Measurements from ENCODE around the gene TFCP2L1.
"Not testable (repeated sequence)": the region's sequence is repeated elsewhere in the genome, so short reads cannot be mapped to it uniquely, and the experiment has no call there.

The TFCP2L1 gene

DNA sequence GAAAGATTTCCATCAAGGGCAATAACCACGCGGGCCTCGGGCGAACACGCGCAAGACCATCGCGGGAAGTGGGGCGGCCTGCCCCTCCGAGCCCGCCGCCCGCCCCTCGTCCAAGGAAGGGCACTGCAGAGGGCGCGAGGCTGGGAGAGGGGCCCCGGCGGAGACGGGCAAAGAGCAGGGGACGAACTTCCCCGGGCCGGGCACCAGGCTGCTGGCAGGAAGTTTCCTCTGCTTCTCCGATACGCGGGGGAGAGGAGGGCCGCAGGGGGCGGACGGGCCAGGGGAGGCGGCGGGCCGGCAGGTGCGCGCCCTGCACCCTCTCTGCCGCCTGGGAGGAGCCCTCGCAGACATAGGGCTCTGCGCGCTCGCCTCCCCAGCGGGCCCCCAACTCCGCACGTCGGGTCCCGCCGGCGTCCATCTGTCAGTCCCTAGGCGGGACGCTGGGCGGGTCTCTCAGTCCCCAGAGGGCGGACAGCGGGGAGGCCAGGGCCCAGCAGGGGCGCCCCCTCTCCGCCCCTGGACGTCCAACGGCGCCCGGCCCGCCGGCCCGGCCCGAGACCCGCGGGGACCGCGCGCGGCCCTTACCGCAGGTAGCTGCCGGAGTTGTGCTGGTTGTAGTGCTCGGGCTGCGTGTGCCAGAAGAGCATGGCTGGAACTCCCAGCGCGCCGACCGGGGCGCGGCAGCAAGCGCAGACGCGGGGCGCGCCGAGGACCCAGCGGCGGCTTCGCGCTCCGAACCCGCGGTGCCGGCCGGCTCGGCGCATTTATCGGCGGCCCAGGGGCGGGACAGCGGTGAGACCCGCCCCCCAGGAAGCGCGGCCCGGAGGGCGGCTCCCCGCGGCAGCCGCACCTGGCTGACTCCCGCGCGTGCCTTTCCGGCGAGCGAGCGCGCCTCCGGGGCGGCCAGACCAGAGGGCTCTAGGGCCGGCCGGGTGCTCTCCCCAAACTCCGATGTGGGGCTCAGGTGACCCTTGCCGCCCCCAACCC, at the start of gene TFCP2L1:
Gene TFCP2L1, minus strand, starts transcription at position 740 of the 987 bp plus-strand sequence. Its CDS starts 93 bp downstream, at position 647.
- peak within 1 kb of the TSS; percentile 41; the same call in 1 of the 2 replicates for H3K4me3 ChIP-seq (ENCODE audit: low read length)
- no peak for TF ChIP-seq ZNF274 (IDR thresholded peaks at IDR 0.05; ENCODE audit: low read depth, low read length)

DNA sequence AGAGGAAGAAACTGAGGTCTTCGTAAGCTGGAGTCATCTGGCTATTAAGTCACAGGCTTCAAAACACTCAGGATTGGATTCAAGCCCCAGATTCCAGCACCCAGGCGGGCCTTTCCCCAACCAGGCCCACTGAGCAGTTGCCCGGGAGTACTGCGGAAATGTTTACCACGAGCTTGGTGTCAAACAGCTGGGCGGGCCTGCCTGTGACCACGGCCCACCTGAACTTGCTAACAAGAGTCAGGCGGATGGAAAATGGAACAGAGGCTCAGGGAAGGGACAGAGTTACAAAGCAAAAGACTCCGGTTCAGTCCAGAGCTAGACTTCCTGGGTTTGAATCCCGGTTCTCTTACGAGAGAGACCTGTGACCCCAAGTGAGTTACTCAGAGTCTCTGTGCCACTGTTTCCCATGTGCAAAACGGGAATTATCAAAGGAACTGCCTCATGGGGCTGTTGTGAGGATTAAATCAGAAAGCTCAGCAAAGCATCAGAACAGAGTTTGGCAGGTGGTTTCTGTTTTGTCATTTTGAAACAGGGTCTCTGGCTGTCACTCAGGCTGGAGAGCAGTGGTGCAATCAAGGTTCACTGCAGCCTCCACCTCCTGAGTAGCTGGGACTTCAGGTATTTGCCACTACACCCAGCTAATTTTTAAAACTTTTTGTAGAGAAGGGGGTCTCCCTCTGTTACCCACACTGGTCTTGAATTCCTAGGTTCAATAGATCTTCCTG, 49.0 kb upstream of the TFCP2L1 start:
- TF ChIP-seq ZNF274 (IDR thresholded peaks at IDR 0.05; ENCODE audit: low read depth, low read length), result no peak
- H3K4me3 ChIP-seq (ENCODE audit: low read length), result no peak overlapping the region

- no peak overlapping the region for H3K4me3 ChIP-seq (ENCODE audit: low read length)
- TF ChIP-seq ZNF274 (IDR thresholded peaks at IDR 0.05; ENCODE audit: low read depth, low read length), result no peak
Observed at GRCh38 chr2:121333231-121333630, 48.2 kb upstream of the TFCP2L1 start.

- H3K4me3 ChIP-seq (ENCODE audit: low read length), result not testable (repeated sequence)
Observed at GRCh38 chr2:121331324-121331723, 46.3 kb upstream of the TFCP2L1 start.

- TF ChIP-seq ZNF274 (IDR thresholded peaks at IDR 0.05; ENCODE audit: low read depth, low read length), result no peak
- no peak overlapping the region for H3K4me3 ChIP-seq (ENCODE audit: low read length)
Observed at GRCh38 chr2:121330921-121331320, 45.9 kb upstream of the TFCP2L1 start.

GRCh38 chr2:121329786-121330185, 44.8 kb upstream of the TFCP2L1 start:
- no peak overlapping the region for H3K4me3 ChIP-seq (ENCODE audit: low read length)
- no peak for TF ChIP-seq ZNF274 (IDR thresholded peaks at IDR 0.05; ENCODE audit: low read depth, low read length)

DNA sequence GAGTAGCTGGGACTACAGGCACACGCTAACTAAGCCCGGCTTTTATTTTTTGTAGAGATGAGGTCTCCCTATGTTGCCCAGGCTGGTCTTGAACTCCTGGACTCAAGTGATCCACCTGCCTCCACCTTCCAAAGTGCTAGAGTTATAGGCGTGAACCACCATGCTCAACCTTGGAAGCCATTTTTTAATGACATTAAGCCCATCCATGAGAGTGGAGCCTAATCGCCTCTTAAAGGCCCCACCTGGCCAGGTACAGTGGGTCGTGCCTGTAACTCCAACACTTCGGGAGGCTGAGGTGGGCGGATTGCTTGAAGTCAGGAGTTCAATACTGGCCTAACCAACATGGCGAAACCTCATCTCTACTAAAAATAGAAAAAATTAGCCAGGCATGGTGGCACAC, 41.6 kb upstream of the TFCP2L1 start:
- TF ChIP-seq ZNF274 (IDR thresholded peaks at IDR 0.05; ENCODE audit: low read depth, low read length), result no peak
- no peak overlapping the region for H3K4me3 ChIP-seq (ENCODE audit: low read length)

GRCh38 chr2:121324601-121325000, 39.6 kb upstream of the TFCP2L1 start:
- no peak for TF ChIP-seq ZNF274 (IDR thresholded peaks at IDR 0.05; ENCODE audit: low read depth, low read length)
- no peak overlapping the region for H3K4me3 ChIP-seq (ENCODE audit: low read length)

GRCh38 chr2:121321476-121321875, 36.5 kb upstream of the TFCP2L1 start:
- no peak overlapping the region for H3K4me3 ChIP-seq (ENCODE audit: low read length)
- no peak for TF ChIP-seq ZNF274 (IDR thresholded peaks at IDR 0.05; ENCODE audit: low read depth, low read length)

- no peak for TF ChIP-seq ZNF274 (IDR thresholded peaks at IDR 0.05; ENCODE audit: low read depth, low read length)
- no peak overlapping the region for H3K4me3 ChIP-seq (ENCODE audit: low read length)
Observed at GRCh38 chr2:121319941-121320340, 34.9 kb upstream of the TFCP2L1 start.

DNA sequence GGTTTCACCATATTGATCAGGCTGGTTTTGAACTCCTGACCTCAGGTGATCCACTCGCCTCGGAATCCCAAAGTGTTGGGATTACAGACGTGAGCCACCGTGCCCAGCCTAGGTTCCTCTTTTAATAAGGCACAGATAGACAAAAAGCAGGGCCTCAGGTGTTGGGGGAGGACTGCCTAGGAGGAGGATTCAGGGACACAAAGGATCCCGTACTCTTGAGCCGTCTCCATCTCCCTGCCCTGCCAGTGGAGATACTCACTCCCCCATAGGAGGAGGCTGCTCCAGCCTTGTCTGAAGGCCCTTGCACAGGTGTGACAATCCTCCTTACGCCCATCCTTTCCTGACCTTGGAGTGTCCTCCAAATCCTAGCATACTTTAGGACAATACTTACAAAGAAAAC, 32.0 kb upstream of the TFCP2L1 start:
- TF ChIP-seq ZNF274 (IDR thresholded peaks at IDR 0.05; ENCODE audit: low read depth, low read length), result no peak
- no peak overlapping the region for H3K4me3 ChIP-seq (ENCODE audit: low read length)

- H3K4me3 ChIP-seq (ENCODE audit: low read length), result not testable (repeated sequence)
Observed at GRCh38 chr2:121313701-121314100, 28.7 kb upstream of the TFCP2L1 start.

GRCh38 chr2:121309801-121310200, 24.8 kb upstream of the TFCP2L1 start:
- TF ChIP-seq ZNF274 (IDR thresholded peaks at IDR 0.05; ENCODE audit: low read depth, low read length), result no peak
- no peak overlapping the region for H3K4me3 ChIP-seq (ENCODE audit: low read length)

GRCh38 chr2:121309323-121309722, 24.3 kb upstream of the TFCP2L1 start:
- TF ChIP-seq ZNF274 (IDR thresholded peaks at IDR 0.05; ENCODE audit: low read depth, low read length), result no peak
- H3K4me3 ChIP-seq (ENCODE audit: low read length), result no peak overlapping the region

- no peak overlapping the region for H3K4me3 ChIP-seq (ENCODE audit: low read length)
- TF ChIP-seq ZNF274 (IDR thresholded peaks at IDR 0.05; ENCODE audit: low read depth, low read length), result no peak
Observed at GRCh38 chr2:121307048-121307447, 22.0 kb upstream of the TFCP2L1 start.

Data from GM08714 (cell line).